Peyer's patch (tissue), 4 donors: ENCODE data around the gene PCNX2. TPM values are rescaled to one million over a fixed set of nuclear protein-coding genes. Genes with fewer than 3 reads are reported as not detected.

Experiments used
- DNase-seq, 3 donors: peaks; one replicate each; pipeline ENCODE4 v3.0.0-alpha.2; 2017 to 2019
- H3K27ac ChIP-seq, 4 donors: fragments of 200-600 bp; sonication (generic); one replicate each; pipeline ENCODE4 v1.5.1; 2016 to 2019
- H3K27me3 ChIP-seq, 2 donors: fragments of 200-600 bp; sonication (generic); one replicate each; pipeline ENCODE4 v1.5.1; 2019
- H3K36me3 ChIP-seq, 3 donors: fragments of 200-600 bp; sonication (generic); one replicate each; pipeline ENCODE4 v1.5.1; 2016 to 2019
- H3K4me1 ChIP-seq, 4 donors: fragments of 200-600 bp; sonication (generic); one replicate each; pipeline ENCODE4 v1.5.1; 2016 to 2019
- H3K4me3 ChIP-seq, 4 donors: fragments of 200-600 bp; sonication (generic); 1 replicate in 3 of 4; 2 replicates in 1 of 4; pipeline ENCODE4 v1.5.1; 2016 to 2019; ENCODE audit warnings: mild to moderate bottlenecking in 1 of 4
- H3K9me3 ChIP-seq, 4 donors: fragments of 200-600 bp; sonication (generic); one replicate each; pipeline ENCODE4 v1.5.1; 2016 to 2019; ENCODE audit warnings: mild to moderate bottlenecking in 1 of 4
- POLR2A ChIP-seq, 2 donors: fragments of 450-650 bp; IDR thresholded peaks; one replicate each; pipeline ENCODE4 v1.5.1; 2017; ENCODE audit warnings: antibody characterized with exemption in 2 of 2, mild to moderate bottlenecking in 2 of 2, moderate library complexity in 2 of 2
- total RNA-seq, 4 donors: library from RNA; depleted of rRNA; stranded (reverse); fragments of >200 nt; gene quantifications; one replicate each; pipeline ENCODE4 v1.1.0, GENCODE V29; 2016
- TF ChIP-seq, protein P1 (sequence below), 6 experiments: fragments of 450-650 bp in 4 of 6; fragments of 200-600 bp in 2 of 6; sonication (generic) in 1 of 6; IDR thresholded peaks; one replicate each; pipeline ENCODE4 v1.5.1; 2017 to 2019; ENCODE audit warnings: antibody characterized with exemption in 6 of 6, mild to moderate bottlenecking in 3 of 6, moderate library complexity in 1 of 6

PCNX2 gene
- total RNA-seq, 4 donors from 2014 or later = 6.3 to 79.2 (median 18.9) TPM

DNA sequence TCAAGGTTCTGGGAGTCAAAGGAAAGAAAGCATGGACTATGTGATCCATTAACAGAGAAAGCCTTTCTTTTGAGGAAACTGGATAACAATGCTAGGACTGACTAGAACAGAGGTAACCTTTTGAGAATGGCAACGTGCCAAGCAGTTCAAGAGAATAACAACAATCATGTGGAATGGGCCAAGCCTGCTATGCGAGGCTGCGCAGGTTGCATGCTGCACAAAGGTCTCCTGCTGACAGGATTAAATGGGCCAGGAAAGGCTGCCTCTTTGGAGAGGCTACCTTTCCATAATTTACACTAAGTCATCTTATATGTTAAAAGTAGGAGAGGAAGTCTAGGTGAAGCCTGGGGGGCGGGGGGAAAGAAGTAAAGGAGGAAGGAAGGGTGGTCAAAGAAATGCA, 5.8 kb downstream of the PCNX2 start:
- TF ChIP-seq, protein P1, sequence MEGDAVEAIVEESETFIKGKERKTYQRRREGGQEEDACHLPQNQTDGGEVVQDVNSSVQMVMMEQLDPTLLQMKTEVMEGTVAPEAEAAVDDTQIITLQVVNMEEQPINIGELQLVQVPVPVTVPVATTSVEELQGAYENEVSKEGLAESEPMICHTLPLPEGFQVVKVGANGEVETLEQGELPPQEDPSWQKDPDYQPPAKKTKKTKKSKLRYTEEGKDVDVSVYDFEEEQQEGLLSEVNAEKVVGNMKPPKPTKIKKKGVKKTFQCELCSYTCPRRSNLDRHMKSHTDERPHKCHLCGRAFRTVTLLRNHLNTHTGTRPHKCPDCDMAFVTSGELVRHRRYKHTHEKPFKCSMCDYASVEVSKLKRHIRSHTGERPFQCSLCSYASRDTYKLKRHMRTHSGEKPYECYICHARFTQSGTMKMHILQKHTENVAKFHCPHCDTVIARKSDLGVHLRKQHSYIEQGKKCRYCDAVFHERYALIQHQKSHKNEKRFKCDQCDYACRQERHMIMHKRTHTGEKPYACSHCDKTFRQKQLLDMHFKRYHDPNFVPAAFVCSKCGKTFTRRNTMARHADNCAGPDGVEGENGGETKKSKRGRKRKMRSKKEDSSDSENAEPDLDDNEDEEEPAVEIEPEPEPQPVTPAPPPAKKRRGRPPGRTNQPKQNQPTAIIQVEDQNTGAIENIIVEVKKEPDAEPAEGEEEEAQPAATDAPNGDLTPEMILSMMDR (IDR thresholded peaks at IDR 0.05) = no peak
- no peak for TF ChIP-seq POLR2A (IDR thresholded peaks at IDR 0.05)
- no peaks in the 10 kb centered on the region for H3K36me3 ChIP-seq
- no peak overlapping the region for H3K27ac ChIP-seq
- H3K4me3 ChIP-seq = no peak overlapping the region
- no peaks in the 10 kb centered on the region for H3K4me1 ChIP-seq
- no peaks in the 10 kb centered on the region for H3K9me3 ChIP-seq
- no peak for DNase-seq
- H3K27me3 ChIP-seq = no peaks in the 10 kb centered on the region

DNA sequence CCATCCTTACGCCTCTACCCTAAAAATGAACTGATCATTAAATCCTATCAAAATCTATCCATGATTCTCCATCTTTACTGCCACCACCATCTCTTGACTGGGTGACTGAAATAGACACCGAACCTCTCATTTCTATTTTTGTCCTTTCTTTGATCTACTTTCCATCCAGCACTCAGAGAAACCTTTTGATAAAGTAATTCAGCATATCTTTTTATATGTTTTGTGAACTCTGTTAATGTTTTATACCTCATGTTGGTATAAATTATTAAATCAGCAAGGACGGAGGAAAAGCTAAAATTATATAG, 13.0 kb downstream of the PCNX2 start:
- Histone ChIP-seq H3K9me3 (no peaks in the 10 kb centered on the region), H3K27me3 (no peaks in the 10 kb centered on the region), H3K4me3 (no peak overlapping the region), H3K27ac (peak overlapping the region in 1 of 4 donors; percentile 30), H3K4me1 (no peaks in the 10 kb centered on the region), H3K36me3 (no peaks in the 10 kb centered on the region)
- TF ChIP-seq POLR2A (IDR thresholded peaks at IDR 0.05) = no peak
- TF ChIP-seq, protein P1 (IDR thresholded peaks at IDR 0.05) = no peak
- DNase-seq = no peak

DNA sequence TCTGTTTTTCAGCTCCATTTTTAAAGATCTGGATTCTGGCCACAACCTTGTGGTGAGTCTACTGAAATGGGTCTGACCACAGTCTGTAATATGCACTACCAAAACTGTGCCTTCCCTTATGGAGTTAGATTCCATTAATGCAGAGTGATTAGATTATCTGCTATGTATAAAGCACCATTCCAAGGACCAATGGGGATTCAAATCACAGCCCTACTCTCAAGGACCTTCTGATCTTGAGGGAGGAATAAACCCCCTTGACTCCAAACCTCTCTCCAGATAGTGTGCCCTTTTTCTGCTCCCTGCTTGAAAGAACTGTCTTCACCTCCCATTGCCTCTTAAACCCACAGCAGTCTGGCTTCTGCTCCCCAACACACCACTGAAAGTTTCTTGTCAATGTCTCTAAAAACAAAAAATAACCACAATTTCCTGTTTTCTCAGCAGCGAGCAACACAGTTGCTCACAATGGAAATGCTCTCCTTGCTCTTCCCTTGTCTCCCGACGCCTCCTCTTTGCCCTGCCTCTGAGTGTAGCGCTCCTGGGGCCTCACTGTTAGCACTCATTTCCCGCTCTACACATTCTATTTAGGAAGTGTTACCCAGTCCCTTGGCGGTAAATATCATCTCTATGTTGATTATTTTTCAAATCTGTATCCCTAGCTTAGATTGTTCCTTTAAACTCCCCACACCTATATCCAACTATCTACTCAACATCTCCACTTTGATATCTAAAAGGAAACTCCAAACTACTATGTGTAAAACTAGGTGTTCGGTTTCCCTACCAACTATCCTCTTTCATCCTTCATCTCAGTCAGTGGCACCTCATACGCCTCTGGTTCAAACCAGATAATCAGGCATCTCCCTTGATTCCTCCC, 13.6 kb downstream of the PCNX2 start:
- Histone ChIP-seq H3K4me1 (no peaks in the 10 kb centered on the region), H3K27me3 (no peaks in the 10 kb centered on the region), H3K4me3 (no peak overlapping the region), H3K9me3 (no peaks in the 10 kb centered on the region), H3K36me3 (no peaks in the 10 kb centered on the region), H3K27ac (peak overlapping the region in 3 of 4 donors; percentile 3 to 30 (median 14))
- DNase-seq = peak in 2 of 3 donors; percentile 25 to 57
- TF ChIP-seq, protein P1 (IDR thresholded peaks at IDR 0.05) = no peak
- TF ChIP-seq POLR2A (IDR thresholded peaks at IDR 0.05) = no peak

DNA sequence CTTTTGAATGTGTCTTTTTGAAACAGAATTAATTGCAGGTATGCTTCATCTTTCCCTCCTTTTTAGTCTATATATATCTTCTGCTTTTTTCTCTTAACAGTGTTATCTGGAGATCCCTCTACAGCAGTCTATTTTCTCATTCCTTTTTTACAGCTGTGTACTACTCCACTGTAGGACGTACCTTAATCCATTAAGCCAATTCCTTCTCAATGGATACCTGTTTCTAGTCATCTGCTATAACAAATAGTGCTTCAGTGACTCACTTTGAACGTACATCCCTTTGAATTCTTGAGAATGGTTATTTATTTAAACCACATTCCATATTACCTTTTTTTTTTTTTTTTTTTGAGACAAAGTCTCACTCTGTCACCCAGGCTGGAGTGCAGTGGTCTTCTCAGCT, 15.6 kb downstream of the PCNX2 start:
- TF ChIP-seq POLR2A (IDR thresholded peaks at IDR 0.05) = no peak
- TF ChIP-seq, protein P1 (IDR thresholded peaks at IDR 0.05) = no peak
- Histone ChIP-seq H3K4me3 (no peak overlapping the region), H3K27me3 (no peaks in the 10 kb centered on the region), H3K4me1 (no peaks in the 10 kb centered on the region), H3K36me3 (no peaks in the 10 kb centered on the region), H3K9me3 (no peaks in the 10 kb centered on the region), H3K27ac (no peak overlapping the region)
- DNase-seq = no peak

DNA sequence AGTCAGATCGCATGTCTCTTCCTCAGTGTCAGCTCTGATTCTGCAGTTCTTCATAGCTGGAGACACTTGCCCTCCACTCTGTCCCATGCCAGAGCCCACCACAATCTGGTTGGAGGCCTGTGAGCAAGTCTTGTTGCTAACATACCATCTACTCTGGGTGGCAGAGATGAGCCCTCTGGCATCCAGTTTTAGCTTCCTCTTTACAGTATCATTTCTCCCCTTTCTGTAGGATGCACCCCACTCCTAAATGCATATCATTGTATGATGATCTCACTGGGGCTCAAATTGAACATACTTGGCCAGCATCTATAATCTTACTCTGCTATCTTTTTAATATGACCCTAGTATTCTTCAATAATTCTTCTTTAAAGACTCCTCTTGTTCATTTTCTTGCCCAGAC, 16.9 kb downstream of the PCNX2 start:
- Histone ChIP-seq H3K4me3 (no peak overlapping the region), H3K36me3 (no peaks in the 10 kb centered on the region), H3K4me1 (no peaks in the 10 kb centered on the region), H3K27ac (no peak overlapping the region), H3K9me3 (no peaks in the 10 kb centered on the region), H3K27me3 (no peaks in the 10 kb centered on the region)
- TF ChIP-seq, protein P1 (IDR thresholded peaks at IDR 0.05) = no peak
- no peak for TF ChIP-seq POLR2A (IDR thresholded peaks at IDR 0.05)
- DNase-seq = no peak
